Smooth muscle cell of the brain vasculature (primary cell): ENCODE data around the gene TNIK.
"Not testable (repeated sequence)": the region's sequence is repeated elsewhere in the genome, so short reads cannot be mapped to it uniquely, and the experiment has no call there.

ENCODE experiments used
- DNase-seq: peaks from one replicate; pipeline ENCODE4 v3.0.0-alpha.2; 2012; ENCODE audit warnings: low read depth, low spot score

The TNIK gene

DNA sequence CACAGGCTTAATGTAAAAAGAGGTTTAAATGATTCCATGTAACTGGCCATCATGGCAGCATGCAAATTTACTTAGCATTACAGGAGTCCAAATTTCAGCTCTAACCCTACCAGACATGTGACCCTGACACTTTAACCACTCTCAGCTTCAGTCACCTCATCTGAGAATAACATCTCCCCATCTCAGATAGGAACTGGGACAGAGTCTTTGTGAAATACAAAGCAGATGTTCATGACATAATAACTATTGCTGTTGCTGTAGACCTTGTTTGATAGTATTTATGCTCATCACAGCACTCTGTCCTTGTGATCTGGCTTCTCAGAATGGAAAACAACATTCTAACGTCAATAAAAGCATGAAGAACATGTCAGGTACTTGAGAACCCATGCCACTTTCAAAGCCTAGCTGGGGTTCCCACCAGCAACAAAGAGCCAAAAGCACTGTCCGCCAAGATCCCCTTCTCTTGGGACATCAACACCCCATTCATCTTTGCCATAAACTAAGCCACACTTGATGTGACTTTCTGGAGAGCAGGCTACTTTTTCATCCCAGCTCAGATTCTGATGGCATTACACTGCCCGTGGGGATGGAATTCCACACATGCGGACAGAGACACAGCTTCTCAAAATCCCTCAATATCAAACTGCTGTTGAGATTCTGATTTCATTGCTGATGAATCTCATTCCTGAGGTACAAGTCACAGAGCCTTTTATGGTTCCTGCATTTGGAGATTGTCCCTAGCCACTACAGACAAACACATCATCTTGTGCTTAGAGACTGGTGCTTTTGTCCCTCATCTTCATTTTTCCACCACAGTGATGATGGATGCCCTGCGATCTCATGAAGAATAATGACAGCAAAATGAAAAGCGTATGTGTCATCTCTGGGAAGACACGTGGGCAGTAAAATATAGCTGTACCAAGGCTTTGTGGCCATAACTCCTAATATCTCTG lies 202.7 kb downstream of the TNIK start:
- DNase-seq: no peak

DNA sequence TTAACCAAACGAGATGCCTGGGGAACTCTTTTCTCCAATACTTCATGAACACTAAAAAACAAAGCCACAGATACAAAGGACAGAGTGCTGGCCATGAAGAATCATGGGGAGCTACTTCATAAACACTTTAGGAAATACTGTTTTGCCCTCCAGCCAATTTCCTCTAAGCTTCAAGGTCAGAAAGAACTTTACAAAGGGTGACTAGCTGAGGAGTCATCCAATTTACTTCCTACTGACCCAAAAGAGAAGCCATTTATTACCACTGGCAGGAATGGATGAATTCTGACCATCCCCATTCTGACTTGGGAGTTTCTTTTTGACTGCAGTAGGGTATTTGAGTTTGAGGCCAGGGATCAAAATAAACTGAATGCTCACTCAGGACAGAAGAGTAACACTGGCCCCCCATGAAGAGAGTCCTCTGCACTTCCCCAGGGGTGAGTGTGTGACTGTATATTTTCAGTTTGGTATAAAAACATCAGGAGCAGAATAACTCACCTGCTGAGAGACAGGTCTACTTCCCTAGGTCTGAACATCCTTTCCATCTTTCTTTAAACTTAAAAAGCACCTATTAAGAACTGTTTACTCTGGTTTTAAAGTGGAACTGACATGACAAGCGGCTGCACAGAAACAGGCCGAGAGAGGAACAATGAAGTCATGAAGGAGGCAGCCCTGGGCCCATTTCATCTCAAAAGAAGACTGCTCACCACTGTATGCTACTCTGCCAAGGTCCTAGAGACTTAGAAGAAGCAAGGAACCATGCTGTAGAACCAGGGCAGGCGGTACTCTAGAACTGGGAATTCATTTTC lies 203.6 kb downstream of the TNIK start:
- no peak for DNase-seq

DNA sequence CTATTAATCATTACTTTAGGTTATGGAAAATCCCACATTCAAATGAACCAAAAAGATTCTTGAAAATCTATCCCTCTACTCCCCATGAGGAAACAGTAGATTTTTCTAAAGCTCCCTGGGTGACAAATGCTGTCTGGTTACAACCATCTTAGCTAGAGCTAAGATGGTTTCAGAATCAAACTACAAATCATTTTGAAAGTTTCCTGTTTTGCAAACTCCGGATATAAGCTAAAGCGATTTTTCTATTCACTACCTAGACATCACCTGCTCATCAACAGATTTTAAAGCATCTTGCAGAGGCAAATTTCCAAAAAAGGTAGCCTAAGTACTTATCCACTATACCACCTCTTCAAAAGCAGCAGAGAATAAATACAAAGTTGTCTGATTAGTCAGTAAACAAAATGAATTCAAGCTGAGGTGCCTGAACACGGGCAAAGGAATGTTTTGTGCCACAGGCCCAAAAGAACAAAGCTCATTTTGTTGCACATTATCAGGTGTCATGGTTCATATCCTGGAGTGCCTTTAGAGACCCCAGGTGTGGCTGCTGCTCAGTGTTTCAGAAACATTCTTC lies 204.9 kb downstream of the TNIK start:
- no peak for DNase-seq

- no peak for DNase-seq
Measured at GRCh38 chr3:171254315-171254714, 205.9 kb downstream of the TNIK start.

DNA sequence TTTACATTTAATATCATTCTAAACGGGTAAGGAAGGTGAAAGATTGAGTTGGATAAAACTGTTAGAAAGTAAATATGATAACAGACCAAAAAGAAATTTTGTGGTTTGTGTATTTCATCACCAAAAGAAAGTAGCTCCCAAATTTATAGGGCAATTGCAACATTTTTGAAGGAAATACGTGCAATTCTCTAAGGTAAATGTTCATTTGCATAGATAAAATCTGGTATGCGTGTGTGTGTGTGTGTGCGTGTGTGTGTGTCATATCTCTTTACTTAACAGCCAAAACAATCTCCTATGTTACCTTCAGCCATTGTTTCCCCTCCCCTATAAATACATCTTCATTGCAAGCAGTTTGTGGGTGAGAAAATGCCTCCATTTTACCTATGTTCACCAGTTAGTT lies 208.4 kb downstream of the TNIK start:
- DNase-seq: no peak

- DNase-seq: no peak
Measured at GRCh38 chr3:171250444-171250843, 209.8 kb downstream of the TNIK start.

DNA sequence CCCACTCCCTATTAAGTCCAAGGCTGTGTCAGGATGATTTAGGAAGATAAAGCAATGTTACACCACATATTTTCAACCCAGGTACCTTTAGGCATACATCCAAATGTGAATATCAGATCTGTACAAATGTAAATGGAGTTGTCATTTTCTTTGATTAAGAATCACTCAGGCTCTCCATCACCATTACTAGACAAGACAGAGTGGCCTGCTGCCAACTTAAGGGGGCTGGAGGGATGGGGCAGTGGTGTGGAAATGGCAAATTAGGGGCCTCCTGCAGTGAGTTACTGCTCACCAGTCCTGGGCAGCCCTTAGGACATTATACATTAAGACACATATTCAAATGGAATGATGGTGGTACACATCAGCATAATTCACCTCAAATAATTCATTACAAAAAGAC lies 211.0 kb downstream of the TNIK start:
- no peak for DNase-seq

GRCh38 chr3:171248426-171249111 lies 211.6 kb downstream of the TNIK start:
- DNase-seq: no peak

DNA sequence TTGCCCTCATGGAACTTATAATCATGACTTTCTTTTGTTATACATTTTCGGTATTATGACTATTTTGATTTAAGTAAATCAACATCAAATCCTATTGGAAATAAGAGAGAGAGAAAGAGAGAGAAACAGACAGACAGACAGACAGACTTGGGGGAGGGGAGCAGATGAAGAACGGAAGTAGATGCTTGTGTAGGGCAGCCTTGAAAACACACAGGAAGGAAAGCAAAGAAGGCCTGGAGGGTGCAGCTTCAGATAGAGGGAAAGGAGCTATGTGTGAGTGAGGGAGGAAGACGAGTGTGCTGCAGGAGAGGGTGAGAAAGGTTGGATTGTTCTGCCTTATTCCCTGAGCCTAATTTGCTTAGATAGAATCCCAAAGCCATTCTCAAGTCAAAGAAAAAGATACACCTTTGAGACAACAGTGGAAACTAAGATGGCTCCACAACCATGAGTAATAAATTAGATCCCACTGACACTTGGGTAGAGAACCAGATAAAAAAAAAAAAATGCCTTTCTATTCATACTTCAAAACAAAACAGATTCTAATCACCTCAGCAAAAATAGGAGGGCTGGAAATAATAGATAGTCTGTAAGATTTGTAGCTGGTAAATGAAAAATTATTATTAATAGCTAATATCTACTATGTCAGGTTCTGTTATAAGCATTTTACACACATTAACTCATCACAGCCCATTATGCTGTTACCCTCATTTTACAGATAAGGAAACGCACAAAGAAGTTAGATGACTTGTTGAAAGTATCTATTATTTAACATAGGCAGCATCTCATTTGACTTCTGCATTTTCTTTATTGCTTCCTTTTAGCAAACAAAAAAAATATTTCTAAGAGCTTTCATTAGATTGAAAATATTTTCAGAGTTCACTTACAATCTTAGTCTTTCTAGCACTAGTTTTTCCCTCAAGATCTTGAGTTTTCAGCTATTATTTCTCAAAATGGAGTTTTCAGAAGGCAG lies 214.1 kb downstream of the TNIK start:
- no peak for DNase-seq

DNA sequence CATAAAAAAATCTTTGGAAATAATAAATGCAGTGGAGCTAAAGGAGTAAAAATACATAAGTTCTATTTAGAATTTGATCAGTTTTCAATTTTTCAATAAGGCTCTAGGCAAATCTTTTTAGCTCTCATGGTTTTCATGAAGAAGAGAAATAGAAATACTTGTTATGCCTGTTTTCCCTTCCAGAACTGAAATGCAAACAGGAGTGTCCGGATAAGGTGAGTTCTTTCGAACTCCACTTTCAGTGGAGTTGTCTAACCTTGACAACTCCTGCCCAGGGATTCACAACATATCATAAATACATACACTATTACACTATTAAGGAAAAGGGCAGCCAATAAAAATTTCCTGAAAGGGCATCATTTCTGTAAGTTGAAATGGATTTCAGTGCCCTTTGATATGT lies 217.3 kb downstream of the TNIK start:
- DNase-seq: no peak

DNA sequence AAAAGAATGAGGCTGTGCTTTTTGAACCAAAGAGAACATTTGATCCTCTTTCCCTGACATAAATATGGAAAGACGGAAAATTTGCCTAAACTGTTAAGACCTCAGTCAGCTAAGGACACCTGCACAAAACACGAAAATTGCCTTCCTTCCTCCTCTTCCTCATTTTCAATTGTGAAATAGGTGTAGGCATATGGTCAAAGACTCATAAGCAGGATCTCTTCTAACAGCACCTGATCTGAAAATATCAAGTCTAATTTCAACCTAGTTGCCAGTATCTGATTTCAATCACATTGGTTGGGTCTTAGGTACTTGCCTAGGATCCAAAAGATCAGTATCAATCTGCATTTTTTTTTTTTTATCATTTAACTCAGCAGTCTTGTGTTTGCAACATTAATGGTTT lies 218.0 kb downstream of the TNIK start:
- DNase-seq: no peak

- DNase-seq: not testable (repeated sequence)
Measured at GRCh38 chr3:171241655-171242054, 218.6 kb downstream of the TNIK start.

- DNase-seq: no peak
Measured at GRCh38 chr3:171240504-171240835, 219.7 kb downstream of the TNIK start.

GRCh38 chr3:171239757-171240503 lies 220.3 kb downstream of the TNIK start:
- DNase-seq: no peak

DNA sequence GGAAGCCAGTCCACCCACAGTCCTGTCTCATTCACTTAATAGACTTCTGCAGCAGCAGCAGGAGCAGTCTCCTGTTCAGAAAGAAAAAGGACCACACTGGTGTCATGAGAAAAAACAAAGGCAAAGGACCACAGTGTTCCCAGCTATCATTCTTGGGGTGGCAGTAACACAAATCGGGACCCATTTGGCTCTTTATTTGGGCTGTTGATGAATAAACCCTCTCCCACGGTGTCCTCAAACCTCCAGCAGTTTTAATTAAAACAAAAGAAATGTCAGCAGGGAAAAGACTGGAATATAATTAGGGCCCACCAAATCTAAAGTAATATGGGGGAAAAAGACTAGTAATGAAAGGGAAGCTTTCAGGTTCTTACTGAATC lies 223.2 kb downstream of the TNIK start:
- DNase-seq: no peak

DNA sequence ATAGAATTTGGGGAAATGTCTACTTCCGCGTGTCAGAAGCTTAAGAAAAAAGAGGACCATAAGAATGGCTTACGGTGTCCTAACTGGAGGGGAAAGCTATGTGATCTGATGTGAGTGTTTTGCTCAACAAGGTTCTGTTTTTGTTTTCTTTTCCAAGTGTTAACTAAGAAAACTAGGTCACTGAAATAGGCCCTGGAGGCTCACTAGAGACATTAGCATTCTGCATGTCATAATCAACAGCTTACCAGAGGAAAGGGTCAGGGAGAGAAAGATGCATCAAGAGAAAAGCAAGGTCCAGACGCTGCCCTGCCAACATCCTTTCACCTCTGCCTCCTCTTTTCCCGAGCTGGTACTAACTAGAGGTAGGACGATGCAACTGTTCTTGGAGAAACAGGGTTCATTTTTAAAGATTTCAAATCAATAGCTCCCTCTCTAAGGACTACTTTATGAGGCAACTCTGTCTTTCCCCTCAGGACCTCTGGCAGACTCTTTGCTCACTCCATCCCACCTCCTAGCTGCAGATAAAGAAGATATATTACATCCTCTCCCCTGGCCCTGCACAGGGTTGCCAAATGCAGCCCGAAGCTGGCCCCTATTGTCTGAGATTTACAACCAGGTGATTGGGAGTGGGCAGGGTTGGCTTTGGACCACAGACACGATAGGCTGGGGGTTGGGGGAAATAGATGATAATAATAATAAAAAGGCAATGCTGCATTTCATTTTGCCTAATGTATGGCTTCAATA lies 223.8 kb downstream of the TNIK start:
- DNase-seq: no peak

DNA sequence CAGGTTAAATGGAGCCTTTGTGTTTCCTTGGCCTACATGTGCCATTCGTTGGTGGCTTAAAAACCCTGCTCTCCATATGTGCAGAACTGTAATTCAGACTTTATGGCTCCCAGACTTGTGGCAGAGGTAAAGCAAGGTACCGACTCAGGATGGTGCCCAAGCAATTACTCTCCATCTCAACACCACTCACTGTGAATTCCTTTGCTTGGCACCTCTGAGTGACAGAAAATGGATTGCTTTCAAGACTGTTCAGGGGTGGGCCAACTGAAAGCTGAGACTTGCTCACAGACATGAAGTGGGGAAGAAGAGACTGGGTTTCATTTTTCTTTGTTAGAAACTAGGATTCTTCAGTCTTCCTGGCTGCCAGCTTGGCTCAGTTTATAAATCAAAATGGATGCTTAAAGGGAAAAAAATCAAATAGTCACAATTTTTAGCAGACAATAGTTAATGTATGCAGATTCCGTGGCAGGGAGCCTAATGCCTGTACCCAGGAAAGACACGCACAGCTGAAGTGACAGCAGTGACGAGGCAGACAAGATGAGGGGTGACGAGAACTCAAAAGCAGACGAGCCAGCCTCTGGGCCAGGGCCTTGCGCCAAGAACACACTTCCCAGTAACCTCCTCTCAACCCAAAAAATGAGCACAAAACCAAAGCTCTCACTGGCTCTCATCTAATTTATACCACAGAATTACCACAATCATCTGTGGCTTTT lies 225.8 kb downstream of the TNIK start:
- no peak for DNase-seq

- no peak for DNase-seq
Measured at GRCh38 chr3:171231361-171231760, 228.8 kb downstream of the TNIK start.

DNA sequence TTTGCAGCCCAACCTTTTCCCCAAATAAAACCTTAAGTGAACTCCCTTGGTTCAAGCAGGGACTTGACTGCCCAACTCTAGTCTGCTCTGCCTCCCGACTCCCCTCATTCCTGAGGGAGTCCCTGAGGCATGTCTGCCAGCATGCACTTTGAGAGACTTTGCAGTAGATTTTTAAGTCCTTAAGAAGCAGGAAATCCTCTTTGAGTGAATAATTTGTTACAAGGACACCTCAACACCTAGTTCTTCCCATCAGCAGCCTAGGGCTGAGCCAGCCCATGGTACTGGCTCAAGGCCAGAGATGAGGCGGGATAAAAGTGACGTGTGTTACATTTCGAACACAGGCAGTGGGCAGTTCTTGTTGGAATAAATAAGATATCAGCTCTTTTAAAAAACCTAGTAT lies 229.3 kb downstream of the TNIK start:
- DNase-seq: no peak
